ENCODE measurements around the gene SUMO2. TPM values are rescaled to one million over a fixed set of nuclear protein-coding genes. Genes with fewer than 3 reads are reported as not detected.
"Not testable (repeated sequence)": the region's sequence is repeated elsewhere in the genome, so short reads cannot be mapped to it uniquely, and the experiment has no call there.

The SUMO2 gene
- total and polyA plus RNA-seq, 2 donors from 2014 or later = 279 to 315 TPM

- intact Hi-C loops (cut with DNase I) = no loop called here
- Histone ChIP-seq H3K27me3 (ENCODE audit: control insufficient read depth, insufficient read depth, low read length) (no peaks in the 10 kb centered on the region), H3K27ac (ENCODE audit: low read depth in 2 of 2, low read length in 2 of 2) (no peak overlapping the region), H3K9me3 (ENCODE audit: control insufficient read depth in 2 of 3, insufficient read depth in 1 of 3, low read length in 3 of 3) (no peaks in the 10 kb centered on the region), H3K9ac (ENCODE audit: low read length in 3 of 3) (no peak overlapping the region), H3K36me3 (ENCODE audit: control insufficient read depth in 2 of 3, insufficient read depth in 3 of 3, low read length in 3 of 3) (peaks cover 0 to 7% (median 3%) of the 10 kb centered on the region in 3 donors), H3K4me3 (ENCODE audit: low read length in 3 of 3) (no peak overlapping the region), H3K4me1 (ENCODE audit: control insufficient read depth in 2 of 3, insufficient read depth in 2 of 3, low read depth in 1 of 3, low read length in 3 of 3) (peaks cover 0 to 3% (median 0%) of the 10 kb centered on the region in 3 donors)
- TF ChIP-seq CTCF (IDR thresholded peaks at IDR 0.05; ENCODE audit: borderline replicate concordance, extremely low read depth, insufficient read depth) = no peak
- FAIRE-seq (no peak), DNase-seq (no peak)
Observed at GRCh38 chr17:75144816-75145512, 37.8 kb downstream of the SUMO2 start.

GRCh38 chr17:75142236-75142971 is 40.4 kb downstream of the SUMO2 start:
- no peak for DNase-seq
- Histone ChIP-seq H3K4me1 (ENCODE audit: control insufficient read depth in 2 of 3, insufficient read depth in 2 of 3, low read depth in 1 of 3, low read length in 3 of 3) (no peaks in the 10 kb centered on the region), H3K9ac (ENCODE audit: low read length in 3 of 3) (no peak overlapping the region), H3K9me3 (ENCODE audit: control insufficient read depth in 2 of 3, insufficient read depth in 1 of 3, low read length in 3 of 3) (no peaks in the 10 kb centered on the region), H3K27me3 (ENCODE audit: control insufficient read depth, insufficient read depth, low read length) (no peaks in the 10 kb centered on the region), H3K4me3 (ENCODE audit: low read length in 3 of 3) (no peak overlapping the region), H3K36me3 (ENCODE audit: control insufficient read depth in 2 of 3, insufficient read depth in 3 of 3, low read length in 3 of 3) (peaks cover 0 to 7% (median 3%) of the 10 kb centered on the region in 3 donors), H3K27ac (ENCODE audit: low read depth in 2 of 2, low read length in 2 of 2) (no peak overlapping the region)
- intact Hi-C loops (cut with DNase I) = no loop called here
- no peak for FAIRE-seq
- TF ChIP-seq CTCF (IDR thresholded peaks at IDR 0.05; ENCODE audit: borderline replicate concordance, extremely low read depth, insufficient read depth) = no peak

GRCh38 chr17:75138519-75138918 is 44.2 kb downstream of the SUMO2 start:
- TF ChIP-seq CTCF (IDR thresholded peaks at IDR 0.05; ENCODE audit: borderline replicate concordance, extremely low read depth, insufficient read depth) = no peak
- Histone ChIP-seq H3K27me3 (ENCODE audit: control insufficient read depth, insufficient read depth, low read length) (no peaks in the 10 kb centered on the region), H3K9me3 (ENCODE audit: control insufficient read depth in 2 of 3, insufficient read depth in 1 of 3, low read length in 3 of 3) (no peaks in the 10 kb centered on the region), H3K36me3 (ENCODE audit: control insufficient read depth in 2 of 3, insufficient read depth in 3 of 3, low read length in 3 of 3) (peaks cover 0 to 2% (median 0%) of the 10 kb centered on the region in 3 donors), H3K27ac (ENCODE audit: low read depth in 2 of 2, low read length in 2 of 2) (no peak overlapping the region), H3K4me3 (ENCODE audit: low read length in 3 of 3) (no peak overlapping the region), H3K9ac (ENCODE audit: low read length in 3 of 3) (no peak overlapping the region), H3K4me1 (ENCODE audit: control insufficient read depth in 2 of 3, insufficient read depth in 2 of 3, low read depth in 1 of 3, low read length in 3 of 3) (no peaks in the 10 kb centered on the region)
- DNase-seq (no peak), FAIRE-seq (no peak)
- intact Hi-C loops (cut with DNase I) = no loop called here

GRCh38 chr17:75137762-75138161 is 45.0 kb downstream of the SUMO2 start:
- H3K4me3 ChIP-seq (ENCODE audit: low read length in 3 of 3); H3K36me3 ChIP-seq (ENCODE audit: control insufficient read depth in 2 of 3, insufficient read depth in 3 of 3, low read length in 3 of 3); H3K9me3 ChIP-seq (ENCODE audit: control insufficient read depth in 2 of 3, insufficient read depth in 1 of 3, low read length in 3 of 3); H3K9ac ChIP-seq (ENCODE audit: low read length in 3 of 3); intact Hi-C loops (cut with DNase I); H3K4me1 ChIP-seq (ENCODE audit: control insufficient read depth in 2 of 3, insufficient read depth in 2 of 3, low read depth in 1 of 3, low read length in 3 of 3); H3K27ac ChIP-seq (ENCODE audit: low read depth in 2 of 2, low read length in 2 of 2); FAIRE-seq; H3K27me3 ChIP-seq (ENCODE audit: control insufficient read depth, insufficient read depth, low read length); DNase-seq: not testable (repeated sequence)
